GM21390 (cell line): ENCODE measurements around the gene SLC2A6.
A peak's percentile ranks its signal among the peaks of the same experiment; 100 is the strongest.

Experiments
- ATAC-seq: cut with Tn5 transposase; IDR thresholded peaks from one replicate; pipeline ENCODE4 v1.9.1; 2021; ENCODE audit not compliant: unreplicated experiment

The SLC2A6 gene, protein sequence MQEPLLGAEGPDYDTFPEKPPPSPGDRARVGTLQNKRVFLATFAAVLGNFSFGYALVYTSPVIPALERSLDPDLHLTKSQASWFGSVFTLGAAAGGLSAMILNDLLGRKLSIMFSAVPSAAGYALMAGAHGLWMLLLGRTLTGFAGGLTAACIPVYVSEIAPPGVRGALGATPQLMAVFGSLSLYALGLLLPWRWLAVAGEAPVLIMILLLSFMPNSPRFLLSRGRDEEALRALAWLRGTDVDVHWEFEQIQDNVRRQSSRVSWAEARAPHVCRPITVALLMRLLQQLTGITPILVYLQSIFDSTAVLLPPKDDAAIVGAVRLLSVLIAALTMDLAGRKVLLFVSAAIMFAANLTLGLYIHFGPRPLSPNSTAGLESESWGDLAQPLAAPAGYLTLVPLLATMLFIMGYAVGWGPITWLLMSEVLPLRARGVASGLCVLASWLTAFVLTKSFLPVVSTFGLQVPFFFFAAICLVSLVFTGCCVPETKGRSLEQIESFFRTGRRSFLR

GRCh38 chr9:133478851-133479711 lies at the start of gene SLC2A6:
Gene SLC2A6, minus strand, starts transcription at chr9:133479099. Its CDS starts 40 bp downstream, at chr9:133479059.
- ATAC-seq = peak; percentile 86

DNA sequence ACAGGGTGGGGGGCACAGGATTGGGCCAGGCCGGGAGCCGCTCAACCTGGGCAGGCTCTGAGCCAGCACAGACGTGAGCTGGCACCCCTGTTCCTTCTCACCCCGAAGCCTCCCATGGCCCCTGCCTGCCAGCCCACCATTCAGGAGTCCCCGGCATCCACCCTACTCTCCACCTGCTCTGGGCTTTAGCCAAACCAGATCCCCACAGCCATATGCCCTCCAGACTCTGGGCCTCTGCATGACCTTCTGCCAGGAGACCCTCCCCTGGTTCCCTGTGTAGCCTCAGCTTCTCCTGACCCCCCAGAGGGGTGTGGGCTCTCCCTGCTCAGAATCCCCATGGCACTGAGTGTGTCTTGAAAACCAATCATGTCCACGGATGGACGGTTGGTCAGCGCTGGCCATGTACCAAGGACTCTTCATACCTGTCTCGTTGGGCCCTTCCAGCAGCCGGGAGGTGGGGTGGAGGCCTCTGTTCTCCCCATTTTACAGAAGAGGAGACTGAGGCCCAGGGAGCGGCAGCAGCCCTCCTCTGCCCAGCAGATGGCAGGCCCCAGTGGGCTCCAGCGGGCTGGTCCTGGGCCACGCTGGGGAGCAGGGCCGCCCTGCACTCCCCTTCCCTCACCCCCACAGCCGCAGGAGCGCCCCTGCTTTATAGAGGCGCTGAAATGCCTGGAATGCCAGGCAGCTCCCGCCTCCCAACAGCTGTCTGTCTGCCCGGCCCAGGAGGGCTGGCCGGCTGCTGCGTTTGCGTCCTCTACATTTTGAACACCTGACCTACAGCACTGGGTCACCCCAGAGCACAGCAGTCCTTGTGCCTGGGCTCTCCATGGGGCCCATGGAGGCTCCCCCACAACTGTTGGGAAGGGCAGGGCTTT lies 49.3 kb upstream of the SLC2A6 start:
- ATAC-seq = no peak

GRCh38 chr9:133527444-133527920 lies 48.6 kb upstream of the SLC2A6 start:
- no peak for ATAC-seq

- no peak for ATAC-seq
Observed at GRCh38 chr9:133526721-133527321, 47.9 kb upstream of the SLC2A6 start.

GRCh38 chr9:133525677-133526076 lies 46.8 kb upstream of the SLC2A6 start:
- no peak for ATAC-seq

DNA sequence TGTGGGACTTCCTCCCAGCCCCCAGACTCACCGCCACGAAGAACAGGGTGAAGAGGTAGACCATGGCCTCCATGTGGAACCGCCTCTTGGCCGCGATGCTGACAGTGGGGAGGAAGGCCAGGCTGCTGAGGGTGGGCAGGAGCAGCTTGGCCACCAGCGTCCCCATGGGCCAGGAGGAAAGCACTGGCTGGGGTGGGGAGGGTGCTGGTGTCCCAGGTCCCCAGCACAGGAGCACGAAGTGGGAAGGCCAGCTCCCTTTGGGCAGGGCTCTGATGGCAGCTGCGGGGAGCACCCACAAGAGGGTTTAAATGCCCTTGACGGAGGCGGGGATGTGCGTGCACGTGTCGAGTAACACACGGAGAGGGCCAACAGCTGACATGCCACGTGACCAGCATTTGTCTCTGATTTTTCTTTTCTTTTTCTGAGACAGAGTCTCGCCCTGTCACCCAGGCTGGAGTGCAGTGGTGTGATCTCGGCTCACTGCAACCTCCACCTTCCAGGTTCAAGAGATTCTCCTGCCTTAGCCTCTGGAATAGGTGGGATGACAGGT lies 45.9 kb upstream of the SLC2A6 start, which contains the start of gene MYMK:
TSS of gene MYMK (minus strand) at position 281 of the 550 bp plus-strand sequence. CDS start at position 166, 115 bp downstream.
- ATAC-seq = no peak

GRCh38 chr9:133524146-133524545 lies 45.2 kb upstream of the SLC2A6 start:
- no peak for ATAC-seq

DNA sequence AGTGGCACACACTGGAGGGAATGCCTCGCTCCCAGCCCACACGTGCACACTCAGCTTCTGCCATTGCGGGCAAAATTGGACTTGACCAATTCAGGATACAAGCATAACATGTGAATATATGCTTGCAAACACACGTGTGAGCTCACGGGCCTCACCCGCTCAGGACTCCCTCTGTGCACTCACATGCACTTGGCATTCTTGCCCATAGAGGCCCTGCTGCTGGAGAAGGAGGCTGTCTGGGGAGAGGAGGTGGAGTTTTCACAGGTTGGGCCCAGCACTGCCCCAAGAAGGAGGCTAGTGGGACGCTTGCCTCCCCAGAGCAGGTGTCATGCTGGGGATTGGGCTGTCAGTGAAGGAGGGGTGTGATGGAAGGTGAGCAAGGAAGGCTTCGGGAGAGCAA lies 44.2 kb upstream of the SLC2A6 start:
- no peak for ATAC-seq

DNA sequence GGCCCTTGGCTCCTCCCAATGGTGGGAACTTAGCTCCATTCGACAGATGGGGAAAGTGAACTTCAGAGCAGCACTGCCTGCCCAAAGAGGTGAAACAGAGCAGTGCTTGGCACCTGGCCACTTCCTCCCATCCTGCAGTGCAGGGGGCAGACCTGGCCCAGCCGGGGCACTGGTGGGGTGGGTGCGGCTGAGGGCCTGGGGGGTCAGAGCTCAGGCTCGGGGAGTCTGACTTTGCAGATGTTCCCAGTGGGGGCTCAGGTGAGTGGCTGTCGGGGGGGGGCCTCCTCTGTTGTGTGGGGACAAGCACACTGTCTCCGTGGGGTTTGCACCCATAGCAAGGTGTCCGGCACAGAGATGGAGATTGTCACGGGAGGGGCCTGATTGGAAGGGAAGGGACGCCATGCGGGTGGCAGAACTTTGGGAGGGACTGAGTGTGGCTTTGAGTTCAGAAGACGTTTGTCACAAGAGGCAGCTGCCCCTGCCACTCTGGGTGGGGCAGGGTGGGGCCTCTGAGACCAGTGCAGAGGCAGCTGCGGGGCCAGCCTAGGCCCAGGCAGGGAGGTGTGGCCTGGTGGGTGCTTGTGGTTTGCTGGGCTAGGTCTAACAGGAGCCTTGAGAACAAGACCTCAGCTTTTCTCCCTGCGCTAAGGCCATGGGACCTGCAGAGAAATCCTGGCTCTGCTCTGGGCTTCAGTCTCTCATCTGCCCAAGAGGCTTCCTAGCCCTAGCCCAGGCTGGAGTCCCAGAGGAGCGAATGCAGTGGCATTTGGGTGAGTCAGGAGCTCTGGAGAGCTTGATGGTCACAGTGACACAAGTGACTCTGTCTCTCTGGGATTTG lies 43.4 kb upstream of the SLC2A6 start:
- no peak for ATAC-seq

DNA sequence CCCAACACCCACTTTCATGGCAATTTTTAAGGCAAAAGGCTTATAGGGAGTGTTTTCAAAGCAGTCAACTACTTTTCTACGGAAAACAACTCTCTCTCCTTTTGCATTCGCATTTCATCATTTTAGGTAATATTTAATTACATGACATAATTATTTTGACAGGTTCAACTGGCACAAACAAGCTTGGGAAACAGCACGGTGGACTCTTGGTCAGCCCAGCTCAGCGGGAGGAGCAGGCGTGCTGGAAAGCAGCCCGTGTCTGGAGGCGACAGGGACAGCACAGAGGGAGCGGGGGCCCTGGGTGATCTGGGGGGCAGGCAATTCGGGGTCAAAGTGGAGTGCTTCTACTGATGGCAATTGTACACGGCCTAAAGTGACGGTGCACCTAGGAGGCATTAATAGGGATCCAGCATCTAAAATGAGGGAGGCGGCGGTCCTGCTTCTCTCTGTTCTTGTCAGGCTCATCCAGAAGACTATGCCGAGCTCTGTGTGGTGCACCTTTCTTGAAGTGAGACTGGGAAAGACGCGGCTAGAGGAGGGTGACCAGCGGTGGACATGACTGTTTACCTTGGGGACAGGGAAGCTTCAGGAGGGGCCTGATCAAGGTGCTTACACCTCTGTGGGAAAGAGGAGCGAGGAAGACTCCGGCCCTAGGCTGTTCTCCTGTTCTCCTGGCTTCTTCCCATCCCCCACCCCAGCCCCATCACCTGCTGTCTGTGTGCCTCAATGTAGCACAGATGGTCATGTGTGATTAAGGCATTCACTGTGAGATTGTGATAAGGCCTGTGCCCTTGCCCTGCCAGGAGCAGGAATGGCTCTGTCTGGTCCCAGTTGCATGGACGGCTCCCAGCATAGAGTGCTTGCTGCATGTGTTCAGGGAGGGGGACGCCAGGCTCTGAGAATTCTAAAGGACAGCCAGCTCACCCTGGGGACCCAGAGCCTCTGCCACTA lies 42.5 kb upstream of the SLC2A6 start:
- ATAC-seq = no peak

DNA sequence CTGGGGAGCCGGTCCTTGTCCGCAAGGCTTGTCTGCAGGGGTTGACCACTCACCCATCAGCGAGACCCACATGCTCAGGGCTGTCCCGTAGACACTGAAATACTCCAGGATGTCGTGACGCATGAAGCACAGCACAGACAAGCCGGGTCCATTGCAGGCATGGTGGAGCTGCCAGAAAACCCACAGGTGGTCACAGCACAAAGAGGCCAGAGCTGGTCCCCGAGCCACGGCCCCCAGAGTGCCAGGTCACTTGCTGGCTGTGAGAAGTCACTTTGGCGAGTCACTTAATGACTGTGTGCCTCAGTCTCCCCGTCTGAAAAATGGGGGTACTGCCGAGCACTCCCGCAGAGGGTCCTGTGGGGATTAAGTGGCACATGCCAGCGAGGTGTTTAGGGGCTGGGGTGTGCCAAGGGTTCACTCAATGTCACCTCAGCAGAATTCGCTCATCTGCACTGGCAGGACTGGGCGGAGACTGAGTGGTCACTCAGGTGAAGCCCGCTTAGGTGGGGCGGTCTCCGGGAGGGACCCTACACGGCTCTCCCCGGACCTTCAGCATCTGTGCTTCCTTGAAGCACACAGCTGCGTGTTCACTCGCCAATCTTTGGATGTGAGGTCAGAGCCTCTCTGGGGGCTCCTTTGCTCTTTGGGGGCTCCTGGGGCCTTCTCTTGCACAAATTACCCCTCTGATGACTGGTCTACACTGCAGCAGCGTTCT lies 41.4 kb upstream of the SLC2A6 start:
- no peak for ATAC-seq

GRCh38 chr9:133519693-133520092 lies 40.8 kb upstream of the SLC2A6 start:
- no peak for ATAC-seq

GRCh38 chr9:133518706-133519449 lies 40.0 kb upstream of the SLC2A6 start:
- ATAC-seq = no peak

DNA sequence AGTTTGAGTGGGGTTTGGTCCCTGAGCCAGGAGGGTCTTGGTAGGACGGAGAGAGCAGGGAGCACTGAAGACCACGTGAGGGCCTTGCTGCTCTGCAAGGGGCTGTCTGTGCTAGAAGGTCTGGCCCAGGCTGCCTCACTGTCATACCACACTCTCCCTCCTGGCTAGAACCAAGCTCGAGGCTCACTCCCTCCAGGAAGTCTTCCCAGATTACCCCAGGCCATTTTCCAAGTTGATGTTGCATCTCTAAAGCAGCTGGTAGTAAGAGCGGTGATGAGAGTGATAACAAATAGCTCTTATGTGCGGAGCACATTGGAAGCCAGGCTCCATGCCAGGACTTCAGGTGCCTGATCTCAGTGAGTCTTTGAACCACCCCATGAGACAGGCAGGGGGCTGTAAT lies 39.3 kb upstream of the SLC2A6 start:
- no peak for ATAC-seq

- no peak for ATAC-seq
Observed at GRCh38 chr9:133517711-133518110, 38.8 kb upstream of the SLC2A6 start.

GRCh38 chr9:133516961-133517350 lies 38.1 kb upstream of the SLC2A6 start:
- no peak for ATAC-seq
